Measurements from ENCODE around the gene CLDN7. TPM values are rescaled to one million over a fixed set of nuclear protein-coding genes. Genes with fewer than 3 reads are reported as not detected.
"Not testable (repeated sequence)": the region's sequence is repeated elsewhere in the genome, so short reads cannot be mapped to it uniquely, and the experiment has no call there.

CLDN7 gene
- total RNA-seq, 1 donor from 2014 or later: 0.42 TPM

DNA sequence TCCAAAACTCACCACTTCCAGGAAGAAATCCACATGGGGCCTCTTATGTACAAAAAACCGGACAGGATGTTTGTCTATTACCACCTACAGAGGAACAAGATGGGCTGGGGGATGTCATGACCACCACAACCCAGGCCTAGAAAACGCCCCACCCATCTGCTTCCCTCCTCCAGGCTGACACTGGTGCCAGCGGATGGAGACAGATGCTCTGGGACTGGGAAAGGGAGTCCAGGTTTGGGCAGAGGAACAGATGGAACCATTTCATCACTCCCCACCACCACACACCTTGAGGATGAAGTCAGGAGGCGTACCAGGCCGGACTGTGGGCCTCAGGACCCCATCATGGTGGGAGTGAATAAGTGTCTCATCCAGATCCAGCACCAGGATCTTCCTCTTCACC lies 15.5 kb downstream of the CLDN7 start:
- peaks cover 33% of the 10 kb centered on the region for H3K4me1 Mint-ChIP-seq (ENCODE audit: low read depth)
- no peak overlapping the region for H3K4me3 Mint-ChIP-seq (ENCODE audit: unreplicated experiment)
- H3K27me3 Mint-ChIP-seq (ENCODE audit: low read depth): no peaks in the 10 kb centered on the region
- no peaks in the 10 kb centered on the region for H3K9me3 Mint-ChIP-seq (ENCODE audit: low read depth)
- H3K36me3 Mint-ChIP-seq (ENCODE audit: low read depth): peaks cover 18% of the 10 kb centered on the region
- DNase-seq (ENCODE audit: low spot score): no peak
- TF ChIP-seq, protein P1, sequence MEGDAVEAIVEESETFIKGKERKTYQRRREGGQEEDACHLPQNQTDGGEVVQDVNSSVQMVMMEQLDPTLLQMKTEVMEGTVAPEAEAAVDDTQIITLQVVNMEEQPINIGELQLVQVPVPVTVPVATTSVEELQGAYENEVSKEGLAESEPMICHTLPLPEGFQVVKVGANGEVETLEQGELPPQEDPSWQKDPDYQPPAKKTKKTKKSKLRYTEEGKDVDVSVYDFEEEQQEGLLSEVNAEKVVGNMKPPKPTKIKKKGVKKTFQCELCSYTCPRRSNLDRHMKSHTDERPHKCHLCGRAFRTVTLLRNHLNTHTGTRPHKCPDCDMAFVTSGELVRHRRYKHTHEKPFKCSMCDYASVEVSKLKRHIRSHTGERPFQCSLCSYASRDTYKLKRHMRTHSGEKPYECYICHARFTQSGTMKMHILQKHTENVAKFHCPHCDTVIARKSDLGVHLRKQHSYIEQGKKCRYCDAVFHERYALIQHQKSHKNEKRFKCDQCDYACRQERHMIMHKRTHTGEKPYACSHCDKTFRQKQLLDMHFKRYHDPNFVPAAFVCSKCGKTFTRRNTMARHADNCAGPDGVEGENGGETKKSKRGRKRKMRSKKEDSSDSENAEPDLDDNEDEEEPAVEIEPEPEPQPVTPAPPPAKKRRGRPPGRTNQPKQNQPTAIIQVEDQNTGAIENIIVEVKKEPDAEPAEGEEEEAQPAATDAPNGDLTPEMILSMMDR (IDR thresholded peaks at IDR 0.05): no peak
- H3K27ac Mint-ChIP-seq (ENCODE audit: unreplicated experiment): no peak overlapping the region

DNA sequence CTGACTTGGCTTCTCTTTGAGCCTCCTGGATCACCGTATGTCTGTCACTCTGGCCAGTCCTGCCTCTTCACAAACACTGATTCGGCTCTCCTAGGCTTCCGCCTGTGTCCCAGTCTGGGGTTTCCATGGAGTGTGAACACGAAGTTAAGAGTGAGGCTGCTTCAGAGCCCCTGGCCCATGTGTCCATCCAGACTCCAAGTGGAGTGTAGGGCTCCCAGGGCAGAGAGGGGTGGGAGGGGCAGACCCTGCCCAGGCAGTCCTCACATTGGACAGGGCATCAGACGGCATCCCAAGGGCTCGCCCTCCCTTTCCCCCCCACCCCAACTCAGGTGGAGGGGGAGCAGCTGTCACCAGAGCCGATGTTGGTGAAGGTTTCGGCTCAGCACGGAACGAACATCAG lies 18.4 kb downstream of the CLDN7 start:
- Mint-ChIP-seq H3K36me3 (ENCODE audit: low read depth) (peaks cover 26% of the 10 kb centered on the region), H3K27ac (ENCODE audit: unreplicated experiment) (peak overlapping the region; percentile 100), H3K4me3 (ENCODE audit: unreplicated experiment) (peak overlapping the region; percentile 87), H3K4me1 (ENCODE audit: low read depth) (peaks cover 38% of the 10 kb centered on the region)
- not testable (repeated sequence) for H3K27me3 Mint-ChIP-seq (ENCODE audit: low read depth); DNase-seq (ENCODE audit: low spot score); H3K9me3 Mint-ChIP-seq (ENCODE audit: low read depth)

DNA sequence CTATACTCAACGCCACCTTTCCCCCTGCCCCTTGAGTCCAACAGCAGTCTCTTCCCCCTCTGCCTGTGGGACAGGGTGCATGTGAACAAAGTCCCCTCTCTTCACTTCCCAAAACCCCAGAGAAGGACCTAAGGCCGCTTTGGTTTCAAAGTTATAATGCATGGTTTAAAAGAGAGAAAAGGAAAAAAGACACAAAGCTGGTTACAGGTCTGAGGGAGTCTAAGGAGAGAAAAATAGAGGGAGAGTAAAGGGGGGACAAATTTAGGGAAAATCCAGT lies 18.9 kb downstream of the CLDN7 start:
- H3K27ac Mint-ChIP-seq (ENCODE audit: unreplicated experiment): peak overlapping the region; percentile 100
- TF ChIP-seq, protein P1 (IDR thresholded peaks at IDR 0.05): peak; percentile 3
- H3K36me3 Mint-ChIP-seq (ENCODE audit: low read depth): peaks cover 26% of the 10 kb centered on the region
- no peaks in the 10 kb centered on the region for H3K9me3 Mint-ChIP-seq (ENCODE audit: low read depth)
- no peak for DNase-seq (ENCODE audit: low spot score)
- peak overlapping the region; percentile 87 for H3K4me3 Mint-ChIP-seq (ENCODE audit: unreplicated experiment)
- H3K4me1 Mint-ChIP-seq (ENCODE audit: low read depth): peaks cover 33% of the 10 kb centered on the region
- H3K27me3 Mint-ChIP-seq (ENCODE audit: low read depth): no peaks in the 10 kb centered on the region

DNA sequence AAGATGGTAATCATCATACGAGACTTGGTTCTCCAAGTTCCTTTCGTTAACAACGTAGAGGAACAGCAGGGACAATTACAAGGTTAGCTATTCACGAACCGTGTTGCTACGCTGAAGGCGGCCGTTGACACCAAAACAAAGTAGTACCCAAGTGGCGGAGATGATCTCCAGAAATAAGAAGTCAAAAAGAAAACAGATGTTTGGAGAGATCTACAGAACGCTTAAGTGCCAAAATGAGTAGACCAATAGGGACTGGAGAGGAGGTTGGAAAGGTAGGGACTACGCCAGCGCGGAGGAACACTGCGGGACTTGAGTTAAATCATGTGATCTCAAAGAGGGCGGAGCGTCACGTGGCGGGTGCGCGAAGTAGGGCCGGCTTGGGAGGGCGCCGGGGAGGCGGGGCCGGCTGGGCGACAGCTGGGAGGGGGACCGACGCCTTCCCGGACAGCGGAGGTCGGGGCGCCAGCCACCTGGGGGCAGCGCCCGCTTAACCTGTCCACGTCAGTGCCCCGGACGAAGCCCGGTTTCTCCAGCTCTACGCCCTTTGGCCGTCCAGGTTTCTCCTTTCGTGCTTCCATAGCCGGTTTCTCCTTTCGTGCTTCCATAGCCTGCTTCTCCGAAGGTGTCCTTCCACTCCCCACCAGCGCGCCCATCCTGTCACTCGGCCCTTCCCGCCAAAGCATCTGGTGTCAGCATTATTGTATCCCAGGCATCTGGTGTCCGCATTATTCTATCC lies 19.4 kb downstream of the CLDN7 start:
- H3K27ac Mint-ChIP-seq (ENCODE audit: unreplicated experiment): peak overlapping the region; percentile 100
- DNase-seq (ENCODE audit: low spot score): no peak
- H3K27me3 Mint-ChIP-seq (ENCODE audit: low read depth): no peaks in the 10 kb centered on the region
- peaks cover 33% of the 10 kb centered on the region for H3K4me1 Mint-ChIP-seq (ENCODE audit: low read depth)
- peak overlapping the region; percentile 87 for H3K4me3 Mint-ChIP-seq (ENCODE audit: unreplicated experiment)
- TF ChIP-seq, protein P1 (IDR thresholded peaks at IDR 0.05): peak; percentile 15
- no peaks in the 10 kb centered on the region for H3K9me3 Mint-ChIP-seq (ENCODE audit: low read depth)
- peaks cover 26% of the 10 kb centered on the region for H3K36me3 Mint-ChIP-seq (ENCODE audit: low read depth)

DNA sequence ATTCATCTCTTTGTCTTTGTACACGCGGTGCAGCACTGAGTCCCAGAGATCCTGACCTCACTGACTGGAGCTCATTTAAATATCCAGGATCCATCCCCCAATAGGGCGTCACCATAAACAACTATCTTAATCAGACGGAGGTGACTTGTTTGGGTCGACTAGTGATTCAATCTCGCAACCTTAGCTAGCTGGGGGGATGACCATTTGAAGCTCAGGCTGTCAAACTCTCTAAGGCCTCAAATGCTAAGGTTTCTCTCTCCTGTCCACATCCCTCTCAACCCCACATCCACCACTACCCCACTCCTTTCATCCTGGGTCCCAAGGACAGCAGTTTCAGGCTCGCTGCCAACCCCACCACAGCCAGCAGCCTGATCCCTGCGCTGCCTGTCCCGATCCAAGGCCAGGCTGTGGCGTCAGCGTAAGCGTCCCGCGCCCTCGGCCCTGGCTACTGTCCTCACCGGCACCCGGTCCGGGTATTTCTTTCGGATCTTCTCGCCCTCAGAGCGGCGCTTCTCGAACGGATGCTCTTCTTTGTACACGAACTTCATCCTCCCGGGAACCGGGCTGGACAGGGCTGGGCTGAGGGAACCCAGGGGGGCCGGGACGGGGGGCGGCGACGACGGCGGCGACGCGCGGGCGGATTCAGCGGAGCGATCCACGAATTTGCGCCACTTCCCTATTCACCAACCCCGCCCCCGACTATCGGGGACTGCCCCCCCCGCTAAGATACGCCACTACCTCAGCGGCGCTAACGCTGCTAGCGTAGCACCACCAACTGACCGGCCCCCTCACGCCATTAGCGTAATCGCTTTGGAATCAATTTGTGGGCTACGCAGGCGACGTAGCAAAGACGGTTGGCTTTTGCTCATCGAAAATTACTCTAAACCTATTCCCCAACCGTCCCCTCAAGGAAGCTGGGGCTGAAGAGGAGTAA lies 20.2 kb downstream of the CLDN7 start, which contains the start of gene GABARAP:
TSS of gene GABARAP (minus strand) at position 667 of the 934 bp plus-strand sequence. CDS start at position 548, 119 bp downstream.
- no peak for DNase-seq (ENCODE audit: low spot score)
- H3K27me3 Mint-ChIP-seq (ENCODE audit: low read depth): no peaks in the 10 kb centered on the region
- peaks cover 38% of the 10 kb centered on the region for H3K4me1 Mint-ChIP-seq (ENCODE audit: low read depth)
- TF ChIP-seq, protein P1 (IDR thresholded peaks at IDR 0.05): no peak
- H3K9me3 Mint-ChIP-seq (ENCODE audit: low read depth): no peaks in the 10 kb centered on the region
- peak within 1 kb of the TSS; percentile 87 for H3K4me3 Mint-ChIP-seq (ENCODE audit: unreplicated experiment)
- H3K36me3 Mint-ChIP-seq (ENCODE audit: low read depth): peaks cover 26% of the 10 kb centered on the region
- H3K27ac Mint-ChIP-seq (ENCODE audit: unreplicated experiment): peak within 1 kb of the TSS; percentile 100

All from chondrocyte (in vitro differentiated cells).